GM23338 (cell line): Measurements from ENCODE around the gene TSPAN33. TPM values are rescaled to one million over a fixed set of nuclear protein-coding genes. Genes with fewer than 3 reads are reported as not detected.
"Not testable (repeated sequence)": the region's sequence is repeated elsewhere in the genome, so short reads cannot be mapped to it uniquely, and the experiment has no call there.

Experiments
- ATAC-seq: fragments of 200-7000 bp; cut with Tn5 transposase; 3 replicates; pipeline ENCODE4 v1.9.1; 2020
- DNase-seq: peaks from one replicate; pipeline ENCODE4 v3.0.0-alpha.2; 2015; ENCODE audit warnings: low spot score
- H2AFZ ChIP-seq: fragments of 200-600 bp; sonication (generic); 2 replicates; pipeline ENCODE4 v1.8.0; 2016; ENCODE audit warnings: antibody characterized with exemption, mild to moderate bottlenecking, moderate library complexity
- H3F3A ChIP-seq: fragments of 200-600 bp; sonication (generic); replicated peaks from 2 replicates; pipeline ENCODE4 v1.8.0; 2017; ENCODE audit warnings: antibody characterized with exemption, mixed run types, low read depth
- H3K27ac ChIP-seq: fragments of 200-600 bp; sonication (generic); 2 replicates; pipeline ENCODE4 v1.6.1; 2016; ENCODE audit warnings: low read depth
- H3K27me3 ChIP-seq: fragments of 200-600 bp; sonication (generic); 2 replicates; pipeline ENCODE4 v1.8.0; 2016; ENCODE audit warnings: mild to moderate bottlenecking, mixed run types, moderate library complexity; ENCODE audit not compliant: insufficient read depth
- H3K36me3 ChIP-seq: fragments of 200-600 bp; sonication (generic); 2 replicates; pipeline ENCODE4 v1.8.0; 2016; ENCODE audit warnings: mild to moderate bottlenecking; ENCODE audit not compliant: insufficient read depth
- H3K4me1 ChIP-seq: fragments of 200-600 bp; sonication (generic); 2 replicates; pipeline ENCODE4 v1.8.0; 2016; ENCODE audit warnings: mild to moderate bottlenecking, moderate library complexity; ENCODE audit not compliant: insufficient read depth
- H3K4me2 ChIP-seq: fragments of 200-600 bp; sonication (generic); 2 replicates; pipeline ENCODE4 v1.7.1; 2017; ENCODE audit warnings: mixed run types
- H3K4me3 ChIP-seq: fragments of 200-600 bp; sonication (generic); 2 replicates; pipeline ENCODE4 v1.6.1; 2016; ENCODE audit warnings: mixed run types
- H3K79me2 ChIP-seq: fragments of 200-600 bp; sonication (generic); replicated peaks from 2 replicates; pipeline ENCODE4 v1.8.0; 2017; ENCODE audit warnings: mild to moderate bottlenecking; ENCODE audit not compliant: insufficient read depth
- H3K9me2 ChIP-seq: fragments of 200-600 bp; sonication (generic); 2 replicates; pipeline ENCODE4 v1.8.0; 2017; ENCODE audit not compliant: insufficient read depth
- H4K20me1 ChIP-seq: fragments of 200-600 bp; sonication (generic); replicated peaks from 2 replicates; pipeline ENCODE4 v1.8.0; 2017; ENCODE audit warnings: mild to moderate bottlenecking; ENCODE audit not compliant: insufficient read depth
- H3K27ac Mint-ChIP-seq: 2 replicates; pipeline ENCODE4 v1.8.0; 2020; ENCODE audit warnings: inconsistent platforms, mild to moderate bottlenecking, moderate library complexity, mixed read lengths
- H3K27me3 Mint-ChIP-seq: 3 replicates; pipeline ENCODE4 v1.8.0; 2022; ENCODE audit warnings: low read depth, mild to moderate bottlenecking, moderate library complexity, mixed read lengths, inconsistent platforms; ENCODE audit not compliant: insufficient read depth, poor library complexity
- H3K36me3 Mint-ChIP-seq: 3 replicates; pipeline ENCODE4 v1.8.0; 2021; ENCODE audit warnings: low read depth, mild to moderate bottlenecking, inconsistent platforms, moderate library complexity, mixed read lengths
- H3K4me1 Mint-ChIP-seq: 3 replicates; pipeline ENCODE4 v1.8.0; 2020; ENCODE audit warnings: mild to moderate bottlenecking, inconsistent platforms, mixed read lengths
- H3K4me3 Mint-ChIP-seq: 3 replicates; pipeline ENCODE4 v1.8.0; 2021; ENCODE audit warnings: moderate library complexity, mild to moderate bottlenecking, inconsistent platforms, mixed read lengths
- H3K9me3 Mint-ChIP-seq: 3 replicates; pipeline ENCODE4 v1.8.0; 2020; ENCODE audit warnings: moderate library complexity, mild to moderate bottlenecking, inconsistent platforms, mixed read lengths
- CREB1 ChIP-seq: fragments of 250-450 bp; sonication (Bioruptor Pico); IDR thresholded peaks from 2 replicates; pipeline ENCODE4 v1.5.0; 2020; ENCODE audit warnings: low read depth, mild to moderate bottlenecking, moderate library complexity
- EZH2 ChIP-seq: fragments of 200-600 bp; sonication (generic); IDR thresholded peaks from one replicate; pipeline ENCODE4 v1.8.0; 2017; ENCODE audit warnings: antibody characterized with exemption, mild to moderate bottlenecking, low read depth; ENCODE audit not compliant: unreplicated experiment
- STAT1 ChIP-seq: IDR thresholded peaks from one replicate; pipeline ENCODE4 v1.6.1; 2016; ENCODE audit warnings: antibody characterized with exemption; ENCODE audit not compliant: unreplicated experiment
- ZNF331 ChIP-seq: fragments of 250-450 bp; sonication (Bioruptor Pico); IDR thresholded peaks from 2 replicates; pipeline ENCODE4 v1.5.0; 2020; ENCODE audit warnings: low read depth, mild to moderate bottlenecking, moderate library complexity
- polyA plus RNA-seq: library from polyadenylated mRNA; unstranded; fragments of >200 nt; fragmentation: Nextera tagmentation; extraction: Ambion mirVana; gene quantifications from 2 replicates; pipeline ENCODE4 v1.2.1, GENCODE V29; 2016
- total RNA-seq: library from RNA; depleted of rRNA; stranded (reverse); fragments of >200 nt; shearing (Covaris generic); gene quantifications from 2 replicates; pipeline ENCODE4 v1.2.3, GENCODE V29; 2014
- TF ChIP-seq, protein P1 (sequence below): IDR thresholded peaks from 2 replicates; pipeline ENCODE4 v1.6.1; 2016; ENCODE audit warnings: antibody characterized with exemption
- TF ChIP-seq, protein P2 (sequence below): IDR thresholded peaks from one replicate; pipeline ENCODE4 v1.6.1; 2018; ENCODE audit warnings: antibody characterized with exemption; ENCODE audit not compliant: unreplicated experiment

The TSPAN33 gene
- total and polyA plus RNA-seq, 2 experiments from 2014 or later: 17.6 to 51.5 TPM

DNA sequence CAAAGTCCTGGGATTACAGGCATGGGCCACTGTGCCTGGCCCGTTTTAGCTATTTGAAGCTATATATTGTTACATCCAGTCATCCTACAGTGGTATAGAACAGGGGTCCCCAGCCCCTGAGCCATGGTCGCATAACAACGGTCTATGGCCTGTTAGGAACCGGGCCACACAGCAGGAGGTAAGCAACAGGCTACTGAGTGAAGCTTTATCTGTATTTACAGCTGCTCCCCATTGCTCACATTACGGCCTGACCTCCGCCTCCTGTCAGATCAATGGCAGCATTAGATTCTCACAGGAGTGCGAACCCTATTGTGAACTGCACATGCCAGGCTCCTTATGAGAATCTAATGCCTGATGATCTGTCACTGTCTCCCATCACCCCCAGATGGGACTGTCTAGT lies 26.3 kb upstream of the TSPAN33 start (continued):
- TF ChIP-seq, protein P1, sequence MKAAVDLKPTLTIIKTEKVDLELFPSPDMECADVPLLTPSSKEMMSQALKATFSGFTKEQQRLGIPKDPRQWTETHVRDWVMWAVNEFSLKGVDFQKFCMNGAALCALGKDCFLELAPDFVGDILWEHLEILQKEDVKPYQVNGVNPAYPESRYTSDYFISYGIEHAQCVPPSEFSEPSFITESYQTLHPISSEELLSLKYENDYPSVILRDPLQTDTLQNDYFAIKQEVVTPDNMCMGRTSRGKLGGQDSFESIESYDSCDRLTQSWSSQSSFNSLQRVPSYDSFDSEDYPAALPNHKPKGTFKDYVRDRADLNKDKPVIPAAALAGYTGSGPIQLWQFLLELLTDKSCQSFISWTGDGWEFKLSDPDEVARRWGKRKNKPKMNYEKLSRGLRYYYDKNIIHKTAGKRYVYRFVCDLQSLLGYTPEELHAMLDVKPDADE: no peak
- no peak for TF ChIP-seq ZNF331 (CRISPR knock-in tag)
- TF ChIP-seq, protein P2, sequence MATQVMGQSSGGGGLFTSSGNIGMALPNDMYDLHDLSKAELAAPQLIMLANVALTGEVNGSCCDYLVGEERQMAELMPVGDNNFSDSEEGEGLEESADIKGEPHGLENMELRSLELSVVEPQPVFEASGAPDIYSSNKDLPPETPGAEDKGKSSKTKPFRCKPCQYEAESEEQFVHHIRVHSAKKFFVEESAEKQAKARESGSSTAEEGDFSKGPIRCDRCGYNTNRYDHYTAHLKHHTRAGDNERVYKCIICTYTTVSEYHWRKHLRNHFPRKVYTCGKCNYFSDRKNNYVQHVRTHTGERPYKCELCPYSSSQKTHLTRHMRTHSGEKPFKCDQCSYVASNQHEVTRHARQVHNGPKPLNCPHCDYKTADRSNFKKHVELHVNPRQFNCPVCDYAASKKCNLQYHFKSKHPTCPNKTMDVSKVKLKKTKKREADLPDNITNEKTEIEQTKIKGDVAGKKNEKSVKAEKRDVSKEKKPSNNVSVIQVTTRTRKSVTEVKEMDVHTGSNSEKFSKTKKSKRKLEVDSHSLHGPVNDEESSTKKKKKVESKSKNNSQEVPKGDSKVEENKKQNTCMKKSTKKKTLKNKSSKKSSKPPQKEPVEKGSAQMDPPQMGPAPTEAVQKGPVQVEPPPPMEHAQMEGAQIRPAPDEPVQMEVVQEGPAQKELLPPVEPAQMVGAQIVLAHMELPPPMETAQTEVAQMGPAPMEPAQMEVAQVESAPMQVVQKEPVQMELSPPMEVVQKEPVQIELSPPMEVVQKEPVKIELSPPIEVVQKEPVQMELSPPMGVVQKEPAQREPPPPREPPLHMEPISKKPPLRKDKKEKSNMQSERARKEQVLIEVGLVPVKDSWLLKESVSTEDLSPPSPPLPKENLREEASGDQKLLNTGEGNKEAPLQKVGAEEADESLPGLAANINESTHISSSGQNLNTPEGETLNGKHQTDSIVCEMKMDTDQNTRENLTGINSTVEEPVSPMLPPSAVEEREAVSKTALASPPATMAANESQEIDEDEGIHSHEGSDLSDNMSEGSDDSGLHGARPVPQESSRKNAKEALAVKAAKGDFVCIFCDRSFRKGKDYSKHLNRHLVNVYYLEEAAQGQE: no peak
- no peak for TF ChIP-seq STAT1

DNA sequence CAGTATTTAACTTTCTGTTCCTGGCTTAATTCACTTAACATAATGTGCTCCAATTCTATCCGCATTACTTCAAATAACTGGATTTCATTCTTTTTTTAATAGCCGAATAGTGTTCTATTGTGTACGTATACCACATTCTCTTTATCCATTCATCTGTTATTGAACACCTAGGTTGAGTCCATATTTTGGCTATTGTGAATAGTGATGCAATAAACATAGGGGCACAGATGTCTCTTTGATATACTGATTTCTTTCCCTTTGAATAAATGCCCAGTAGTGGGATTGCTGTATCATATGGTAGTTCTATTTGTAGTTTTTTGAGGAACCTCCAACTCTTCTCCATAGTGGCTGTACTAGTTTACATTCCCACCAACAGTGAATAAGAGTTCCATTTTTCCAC lies 25.5 kb upstream of the TSPAN33 start:
- H3K9me3 Mint-ChIP-seq: peaks cover 41% of the 10 kb centered on the region

DNA sequence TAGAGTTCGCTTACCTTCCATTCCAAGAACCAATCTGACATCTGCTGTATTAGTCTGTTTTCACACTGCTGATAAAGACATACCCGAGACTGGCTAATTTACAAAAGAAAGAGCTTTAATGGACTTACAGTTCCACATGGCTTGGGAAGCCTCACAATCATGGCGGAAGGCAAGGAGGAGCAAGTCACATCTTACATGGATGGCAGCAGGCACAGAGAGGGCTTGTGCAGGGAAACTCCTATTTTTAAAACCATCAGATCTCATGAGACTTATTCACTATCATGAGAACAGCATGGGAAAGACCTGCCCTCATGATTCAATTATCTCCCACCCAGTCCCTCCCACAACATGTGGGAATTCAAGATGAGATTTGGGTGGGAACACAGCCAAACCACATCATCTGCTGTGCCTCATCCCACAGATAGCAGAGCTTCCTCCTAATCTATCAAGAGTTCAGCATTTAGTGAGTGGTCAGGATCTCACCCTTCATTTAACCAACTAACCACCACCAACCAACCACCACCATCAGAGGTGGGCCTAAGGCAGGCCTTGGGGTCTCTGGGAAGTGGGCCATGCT lies 22.9 kb upstream of the TSPAN33 start:
- not testable (repeated sequence) for H3K27me3 Mint-ChIP-seq

More for the DNA sequence above, 25.5 kb upstream of the TSPAN33 start:
- H3K4me2 ChIP-seq: no peak overlapping the region
- DNase-seq (no peak), ATAC-seq (no peak)
- TF ChIP-seq ZNF331 (CRISPR knock-in tag) (no peak), CREB1 (CRISPR knock-in tag) (no peak), EZH2 (no peak)
- no peaks in the 10 kb centered on the region for H3K79me2 ChIP-seq
- Mint-ChIP-seq H3K4me3 (no peak overlapping the region), H3K4me1 (no peaks in the 10 kb centered on the region), H3K27ac (no peak overlapping the region), H3K36me3 (peaks cover 26% of the 10 kb centered on the region), H3K27me3 (peaks cover 3% of the 10 kb centered on the region)
- H3K9me2 ChIP-seq: no peaks in the 10 kb centered on the region
- H4K20me1 ChIP-seq: no peaks in the 10 kb centered on the region
- H3K27me3 ChIP-seq: no peaks in the 10 kb centered on the region
- H3K4me3 ChIP-seq: no peak overlapping the region
- no peak overlapping the region for H2AFZ ChIP-seq
- no peaks in the 10 kb centered on the region for H3K36me3 ChIP-seq
- H3K4me1 ChIP-seq: no peaks in the 10 kb centered on the region
- no peak overlapping the region for H3K27ac ChIP-seq
- H3F3A ChIP-seq: no peaks in the 10 kb centered on the region

More for the DNA sequence above, 22.9 kb upstream of the TSPAN33 start:
- H3K9me3 Mint-ChIP-seq: peaks cover 41% of the 10 kb centered on the region
- not testable (repeated sequence) for H3K4me1 ChIP-seq, H3F3A ChIP-seq, H3K27ac ChIP-seq, H3K27ac Mint-ChIP-seq, ATAC-seq, H3K4me3 Mint-ChIP-seq, H2AFZ ChIP-seq, H4K20me1 ChIP-seq, H3K4me1 Mint-ChIP-seq, H3K27me3 ChIP-seq, H3K36me3 ChIP-seq, H3K9me2 ChIP-seq, DNase-seq, H3K4me3 ChIP-seq, H3K79me2 ChIP-seq, H3K4me2 ChIP-seq
- H3K36me3 Mint-ChIP-seq: peaks cover 26% of the 10 kb centered on the region
